AG09309 (cell line): Measurements from ENCODE around the gene PLEKHG3.

Source experiments
- DNase-seq: peaks from one replicate; pipeline ENCODE4 v3.0.0-alpha.2; 2010; ENCODE audit warnings: low read depth
- H3K4me3 ChIP-seq: 2 replicates; pipeline ENCODE4 v1.5.1; 2011; ENCODE audit warnings: mild to moderate bottlenecking, low read depth, low read length, moderate library complexity; ENCODE audit not compliant: control insufficient read depth
- CTCF ChIP-seq: IDR thresholded peaks from 2 replicates; pipeline ENCODE4 v1.5.1; 2011; ENCODE audit warnings: mild to moderate bottlenecking, low read depth, low read length, inconsistent platforms; ENCODE audit not compliant: insufficient read depth, control insufficient read depth; ENCODE audit errors: missing control alignments

Gene PLEKHG3

DNA sequence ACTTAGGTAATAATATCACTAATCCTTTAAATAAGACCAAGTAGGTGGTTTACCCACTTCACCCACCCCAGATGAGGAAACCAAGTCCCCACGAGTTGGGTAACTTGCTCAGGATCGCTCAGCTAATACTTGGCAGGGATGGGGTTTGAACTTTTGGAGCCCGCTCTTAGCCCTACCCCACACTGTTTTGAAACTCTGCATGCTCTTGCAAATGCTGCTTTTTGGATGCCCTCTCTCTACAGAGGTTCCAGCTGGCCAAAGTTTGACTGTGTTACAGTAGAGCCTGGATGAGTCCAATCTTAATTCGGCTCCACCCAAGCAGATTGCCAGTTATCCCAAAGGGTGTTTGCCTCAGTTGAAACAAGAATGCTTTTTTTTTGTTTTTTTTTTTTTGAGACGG is 6.8 kb downstream of the PLEKHG3 start:
- no peak overlapping the region for H3K4me3 ChIP-seq
- no peak for TF ChIP-seq CTCF
- DNase-seq = no peak

GRCh38 chr14:64713677-64714076 is 9.5 kb downstream of the PLEKHG3 start:
- DNase-seq = no peak
- TF ChIP-seq CTCF = no peak
- H3K4me3 ChIP-seq = no peak overlapping the region

DNA sequence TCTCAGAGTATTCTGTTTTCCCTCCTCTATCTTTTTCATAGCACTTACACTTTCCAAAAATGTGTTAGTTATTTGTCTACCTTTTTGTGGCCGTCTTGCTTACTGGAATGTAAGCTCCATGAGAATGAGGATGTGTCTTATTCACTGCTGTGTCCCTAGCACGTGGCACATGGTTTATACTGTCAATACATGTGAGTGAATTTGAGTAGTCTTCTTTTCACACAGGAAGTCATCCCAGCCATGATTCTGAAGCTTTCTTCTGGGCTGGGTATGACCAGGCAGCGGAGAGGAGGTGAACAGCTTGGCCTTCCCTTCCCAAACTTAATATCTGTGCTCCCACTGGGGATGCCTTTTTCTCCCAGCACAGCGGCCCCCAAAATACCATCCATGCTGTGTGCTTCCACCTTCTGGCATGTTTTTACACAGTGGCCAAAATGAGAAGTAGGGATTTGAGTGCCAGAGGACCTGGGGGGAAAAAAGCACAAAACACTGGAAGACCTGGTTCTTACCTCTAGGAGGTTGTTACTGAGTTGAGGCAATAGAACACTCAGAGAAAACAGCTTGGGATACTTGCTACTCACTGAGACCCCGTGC is 10.3 kb downstream of the PLEKHG3 start:
- TF ChIP-seq CTCF = no peak
- no peak overlapping the region for H3K4me3 ChIP-seq
- no peak for DNase-seq

DNA sequence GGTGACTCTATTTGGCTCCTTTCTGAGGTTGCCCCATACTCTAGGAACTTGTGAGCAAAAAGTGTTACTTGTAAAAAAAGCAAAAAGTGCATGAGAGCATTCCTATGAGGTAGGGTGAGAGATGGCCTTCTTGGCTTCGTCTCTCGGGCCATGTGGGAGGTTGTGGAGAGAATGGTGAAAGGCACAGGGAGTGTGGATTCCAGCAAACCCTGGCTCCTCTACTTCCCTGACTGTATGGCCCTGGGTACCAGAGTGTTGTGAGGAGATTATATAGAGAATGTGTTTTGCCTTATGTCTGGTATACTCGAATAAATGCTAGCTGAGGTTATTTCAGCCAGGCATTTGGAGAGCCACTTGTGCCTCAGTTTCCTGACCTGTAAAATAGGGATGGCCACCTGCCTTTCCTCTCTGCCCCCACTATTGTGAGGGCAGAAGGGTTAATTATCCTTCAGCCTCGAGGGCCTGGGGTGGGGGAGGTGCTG is 11.0 kb downstream of the PLEKHG3 start:
- DNase-seq = no peak
- no peak overlapping the region for H3K4me3 ChIP-seq
- no peak for TF ChIP-seq CTCF

GRCh38 chr14:64715628-64716412 is 11.6 kb downstream of the PLEKHG3 start:
- no peak for TF ChIP-seq CTCF
- DNase-seq = no peak
- no peak overlapping the region for H3K4me3 ChIP-seq

- no peak overlapping the region for H3K4me3 ChIP-seq
- TF ChIP-seq CTCF = no peak
- no peak for DNase-seq
Observed at GRCh38 chr14:64717870-64718269, 13.6 kb downstream of the PLEKHG3 start.
